Subcutaneous adipose tissue (tissue), 4 donors: Measurements from ENCODE around the gene LUZP2. TPM values are rescaled to one million over a fixed set of nuclear protein-coding genes. Genes with fewer than 3 reads are reported as not detected.

Experiments used
- total RNA-seq, 4 donors: library from RNA; depleted of rRNA; stranded (reverse); fragments of >200 nt; gene quantifications; one replicate each; pipeline ENCODE4 v1.1.0, GENCODE V29; 2016
- TF ChIP-seq, protein P1 (sequence below): fragments of 450-650 bp; IDR thresholded peaks from one replicate; pipeline ENCODE4 v1.5.1; 2016; ENCODE audit warnings: low read depth, mild to moderate bottlenecking, control low read depth, antibody characterized with exemption, moderate library complexity

The LUZP2 gene
- total RNA-seq, 4 donors from 2014 or later, result 0.33 to 0.66 (median 0.38) TPM; not detected in 1

DNA sequence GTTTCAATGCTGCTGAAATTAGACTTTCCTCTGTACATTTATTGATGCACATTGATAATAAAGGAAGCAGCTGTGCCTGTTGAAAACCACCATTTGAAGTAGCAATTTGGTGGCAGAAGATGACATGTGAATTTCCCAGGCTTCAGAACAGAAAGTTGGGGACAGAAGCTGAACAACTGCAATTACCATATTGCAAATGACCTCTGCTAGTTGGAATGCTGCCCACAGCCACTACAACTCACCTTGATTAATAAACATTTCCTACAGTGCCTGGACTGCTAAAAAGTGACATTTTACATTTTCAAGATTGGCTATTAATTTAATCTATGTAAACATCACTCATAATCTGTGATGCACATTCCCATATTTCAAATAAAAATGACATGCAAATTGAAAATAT lies 208.6 kb downstream of the LUZP2 start:
- TF ChIP-seq, protein P1, sequence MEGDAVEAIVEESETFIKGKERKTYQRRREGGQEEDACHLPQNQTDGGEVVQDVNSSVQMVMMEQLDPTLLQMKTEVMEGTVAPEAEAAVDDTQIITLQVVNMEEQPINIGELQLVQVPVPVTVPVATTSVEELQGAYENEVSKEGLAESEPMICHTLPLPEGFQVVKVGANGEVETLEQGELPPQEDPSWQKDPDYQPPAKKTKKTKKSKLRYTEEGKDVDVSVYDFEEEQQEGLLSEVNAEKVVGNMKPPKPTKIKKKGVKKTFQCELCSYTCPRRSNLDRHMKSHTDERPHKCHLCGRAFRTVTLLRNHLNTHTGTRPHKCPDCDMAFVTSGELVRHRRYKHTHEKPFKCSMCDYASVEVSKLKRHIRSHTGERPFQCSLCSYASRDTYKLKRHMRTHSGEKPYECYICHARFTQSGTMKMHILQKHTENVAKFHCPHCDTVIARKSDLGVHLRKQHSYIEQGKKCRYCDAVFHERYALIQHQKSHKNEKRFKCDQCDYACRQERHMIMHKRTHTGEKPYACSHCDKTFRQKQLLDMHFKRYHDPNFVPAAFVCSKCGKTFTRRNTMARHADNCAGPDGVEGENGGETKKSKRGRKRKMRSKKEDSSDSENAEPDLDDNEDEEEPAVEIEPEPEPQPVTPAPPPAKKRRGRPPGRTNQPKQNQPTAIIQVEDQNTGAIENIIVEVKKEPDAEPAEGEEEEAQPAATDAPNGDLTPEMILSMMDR, result no peak

DNA sequence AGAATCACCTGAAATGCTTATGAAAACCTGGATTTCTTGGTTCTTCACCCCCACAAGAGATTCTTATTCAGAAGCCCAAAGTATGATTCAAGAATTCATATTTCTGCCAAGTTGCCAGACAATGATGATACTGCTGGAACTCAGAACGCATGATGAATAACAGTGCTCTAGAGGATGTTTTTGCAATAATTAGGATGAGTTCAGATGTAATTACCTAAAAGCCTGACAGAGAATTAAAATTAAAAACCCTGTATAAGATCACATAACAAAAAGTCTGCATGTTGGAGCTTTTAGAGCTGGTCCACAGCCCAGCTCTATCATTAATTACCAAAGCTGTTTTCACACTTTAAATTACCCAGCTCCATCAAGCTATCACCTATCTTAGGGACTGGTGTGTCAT lies 211.8 kb downstream of the LUZP2 start:
- TF ChIP-seq, protein P1, result no peak

DNA sequence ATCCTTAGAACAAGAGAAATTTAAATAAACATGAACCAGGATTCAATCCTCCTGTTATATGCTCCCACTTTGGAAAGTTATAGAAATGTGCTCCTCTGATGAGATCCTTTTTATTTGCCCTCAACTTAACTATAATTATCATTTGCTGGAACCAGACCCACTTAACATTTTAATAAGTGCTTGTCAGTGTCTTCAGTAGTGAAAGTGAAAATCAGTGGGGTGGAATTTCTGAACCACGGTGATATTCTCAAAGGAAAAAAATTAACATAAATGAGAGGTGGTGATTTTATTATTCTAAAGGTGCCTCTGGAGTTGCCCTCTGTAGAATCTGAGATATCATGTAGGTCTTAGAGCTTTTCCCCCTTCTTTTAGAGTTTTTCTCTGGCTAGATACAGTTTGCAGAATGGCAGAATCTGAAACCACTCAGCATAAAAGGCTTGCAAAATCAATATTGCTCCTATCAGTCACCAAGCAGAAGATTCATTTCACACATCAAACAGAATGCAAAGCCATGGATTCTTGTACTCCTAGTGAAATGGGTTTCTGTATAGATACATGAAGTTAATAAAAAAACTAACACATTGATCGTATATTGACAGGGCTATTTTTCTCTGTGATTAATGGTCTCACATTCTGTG lies 213.2 kb downstream of the LUZP2 start:
- TF ChIP-seq, protein P1, result no peak

DNA sequence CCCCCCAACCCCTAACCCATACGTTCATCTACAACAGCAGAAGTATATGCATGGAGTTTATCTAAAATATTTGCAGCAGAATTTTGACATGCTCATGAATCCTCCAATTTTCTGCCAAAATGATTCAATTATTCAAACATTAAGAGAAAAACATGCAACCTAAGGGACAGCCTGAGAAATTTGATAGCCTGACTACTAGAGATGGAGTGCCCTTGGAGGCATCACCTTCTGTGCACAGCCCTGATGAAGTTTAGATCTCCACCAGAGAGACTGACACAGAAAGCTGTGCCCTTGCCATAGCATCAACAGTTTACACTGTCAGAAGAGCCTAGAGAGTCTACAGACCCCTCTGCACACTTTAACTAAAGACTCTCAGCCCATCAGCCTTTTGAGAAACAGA lies 217.7 kb downstream of the LUZP2 start:
- TF ChIP-seq, protein P1, result no peak

DNA sequence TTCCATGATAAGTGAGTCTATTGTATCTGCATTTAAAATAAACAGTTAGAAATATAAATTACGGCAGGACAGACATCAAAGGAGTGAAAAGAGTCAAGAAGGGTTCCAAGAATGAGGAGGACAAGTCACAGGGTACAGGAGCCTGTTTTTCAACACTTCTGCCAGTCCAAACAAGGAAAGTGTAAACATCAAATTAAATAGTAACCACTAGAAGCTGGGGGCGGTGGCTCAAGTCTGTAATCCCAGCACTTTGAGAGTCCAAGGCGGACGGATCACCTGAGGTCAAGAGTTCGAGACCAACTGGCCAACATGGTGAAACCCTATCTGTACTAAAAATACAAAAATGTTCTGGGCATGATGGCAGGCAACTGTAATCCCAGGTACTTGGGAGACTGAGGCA lies 219.6 kb downstream of the LUZP2 start:
- TF ChIP-seq, protein P1, result no peak

DNA sequence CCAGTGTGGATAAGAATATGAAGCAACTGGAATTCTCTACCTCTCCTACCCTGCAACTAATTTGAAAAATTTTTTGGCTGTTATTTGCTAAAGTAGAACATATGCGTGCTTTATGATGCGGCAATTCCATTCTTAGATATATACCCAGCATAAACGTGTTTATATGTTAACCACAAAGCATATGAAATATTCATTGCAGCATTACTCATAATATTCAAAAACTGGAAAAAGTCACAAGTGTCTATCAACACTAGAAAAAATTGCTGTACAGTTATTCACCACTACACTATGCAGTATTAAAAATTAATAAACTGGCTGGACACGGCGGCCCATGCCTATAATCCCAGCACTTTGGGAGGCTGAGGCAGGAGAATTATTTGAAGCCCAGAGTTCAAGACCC lies 226.4 kb downstream of the LUZP2 start:
- TF ChIP-seq, protein P1, result no peak

DNA sequence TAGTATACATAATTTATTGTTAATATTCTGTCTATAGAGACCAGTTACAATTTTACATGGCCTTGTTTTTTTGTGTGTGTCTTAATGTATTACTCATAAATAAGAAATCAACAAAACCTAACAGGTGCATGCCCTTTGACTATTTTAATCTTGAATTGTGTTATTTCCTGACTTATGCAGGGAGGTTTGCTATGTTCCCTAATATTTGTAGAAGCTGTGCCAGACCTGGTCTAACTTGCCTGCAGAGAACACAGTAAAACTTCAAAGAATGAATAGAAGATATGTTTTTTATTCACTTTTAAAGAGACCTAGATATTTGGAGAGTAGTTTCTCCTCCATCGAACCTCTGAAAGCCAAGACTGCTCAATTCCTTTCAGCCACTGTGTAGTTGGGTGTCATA lies 234.7 kb downstream of the LUZP2 start:
- TF ChIP-seq, protein P1, result no peak
